Measurements from ENCODE around the gene TTC3. TPM values are rescaled to one million over a fixed set of nuclear protein-coding genes. Genes with fewer than 3 reads are reported as not detected.

Gene TTC3
- total RNA-seq, 1 donor from 2014 or later: 44.3 TPM

DNA sequence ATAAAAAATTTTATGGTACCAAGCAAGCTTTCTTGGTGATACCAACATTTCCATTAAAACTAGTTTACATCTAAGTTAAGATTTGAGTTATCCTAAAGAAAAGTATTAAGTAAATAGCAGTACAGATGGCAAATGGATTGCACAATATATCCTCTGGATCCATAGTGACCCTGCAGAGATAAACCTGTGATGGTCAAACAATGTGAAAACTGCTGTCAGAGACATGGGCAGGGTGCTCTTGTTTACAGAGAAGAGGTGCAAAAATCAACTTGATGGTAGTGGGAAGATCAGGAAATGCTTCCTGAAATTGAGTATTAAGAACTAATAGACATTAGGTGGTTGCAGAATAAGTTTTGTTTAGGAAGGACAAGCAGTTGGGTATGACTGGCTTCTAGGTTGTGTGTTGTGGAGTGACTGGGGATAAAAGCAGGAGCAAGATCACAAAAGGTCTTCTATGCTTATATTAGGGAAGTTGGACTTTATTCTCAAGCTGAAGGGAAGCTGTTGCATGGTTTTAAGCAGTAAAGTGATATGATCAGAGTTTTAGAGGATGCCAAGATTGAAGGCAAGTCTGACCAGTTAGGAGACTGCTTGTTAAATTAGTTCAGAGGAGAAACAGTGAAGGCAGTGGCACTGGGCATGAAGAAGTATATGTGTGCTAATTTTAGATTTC lies 9.9 kb downstream of the TTC3 start:
- H3K9me3 ChIP-seq (replicated peaks): peaks cover 15% of the 10 kb centered on the region
- H3K4me3 ChIP-seq: no peak overlapping the region
- H3K4me1 ChIP-seq: peaks cover 27% of the 10 kb centered on the region
- TF ChIP-seq, protein P1, sequence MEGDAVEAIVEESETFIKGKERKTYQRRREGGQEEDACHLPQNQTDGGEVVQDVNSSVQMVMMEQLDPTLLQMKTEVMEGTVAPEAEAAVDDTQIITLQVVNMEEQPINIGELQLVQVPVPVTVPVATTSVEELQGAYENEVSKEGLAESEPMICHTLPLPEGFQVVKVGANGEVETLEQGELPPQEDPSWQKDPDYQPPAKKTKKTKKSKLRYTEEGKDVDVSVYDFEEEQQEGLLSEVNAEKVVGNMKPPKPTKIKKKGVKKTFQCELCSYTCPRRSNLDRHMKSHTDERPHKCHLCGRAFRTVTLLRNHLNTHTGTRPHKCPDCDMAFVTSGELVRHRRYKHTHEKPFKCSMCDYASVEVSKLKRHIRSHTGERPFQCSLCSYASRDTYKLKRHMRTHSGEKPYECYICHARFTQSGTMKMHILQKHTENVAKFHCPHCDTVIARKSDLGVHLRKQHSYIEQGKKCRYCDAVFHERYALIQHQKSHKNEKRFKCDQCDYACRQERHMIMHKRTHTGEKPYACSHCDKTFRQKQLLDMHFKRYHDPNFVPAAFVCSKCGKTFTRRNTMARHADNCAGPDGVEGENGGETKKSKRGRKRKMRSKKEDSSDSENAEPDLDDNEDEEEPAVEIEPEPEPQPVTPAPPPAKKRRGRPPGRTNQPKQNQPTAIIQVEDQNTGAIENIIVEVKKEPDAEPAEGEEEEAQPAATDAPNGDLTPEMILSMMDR (IDR thresholded peaks at IDR 0.05; ENCODE audit: borderline replicate concordance): no peak
- no peak overlapping the region for H3K27ac ChIP-seq (replicated peaks)
- no peaks in the 10 kb centered on the region for H3K36me3 ChIP-seq
- intact Hi-C loops (cut with micrococcal nuclease): no loop called here
- H3K27me3 ChIP-seq (ENCODE audit: low read depth): no peaks in the 10 kb centered on the region
- no peak for DNase-seq

DNA sequence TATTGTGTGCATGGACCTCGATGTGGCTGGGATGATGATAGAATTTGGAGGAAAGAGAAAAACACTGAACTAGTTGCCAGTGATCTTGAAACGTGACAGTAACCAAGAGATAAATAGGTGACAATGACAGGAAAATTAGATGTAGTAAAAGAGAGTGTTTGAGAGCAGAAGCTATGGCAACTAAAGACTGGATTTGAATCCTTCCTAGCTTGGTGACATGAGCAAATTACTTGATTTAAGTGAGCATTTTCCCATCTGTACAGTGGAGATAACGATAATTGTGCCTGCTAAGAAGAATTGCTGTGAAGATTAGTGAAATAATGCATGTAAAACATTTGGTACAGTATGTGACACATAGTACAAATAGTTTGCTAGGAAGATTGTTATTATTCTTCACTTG lies 12.7 kb downstream of the TTC3 start:
- DNase-seq: no peak
- Histone ChIP-seq H3K27me3 (ENCODE audit: low read depth) (no peaks in the 10 kb centered on the region), H3K4me1 (peaks cover 27% of the 10 kb centered on the region), H3K27ac (replicated peaks) (no peak overlapping the region), H3K9me3 (replicated peaks) (no peaks in the 10 kb centered on the region), H3K4me3 (no peak overlapping the region), H3K36me3 (peaks cover 6% of the 10 kb centered on the region)
- TF ChIP-seq, protein P1 (IDR thresholded peaks at IDR 0.05; ENCODE audit: borderline replicate concordance): no peak
- intact Hi-C loops (cut with micrococcal nuclease): no loop called here

DNA sequence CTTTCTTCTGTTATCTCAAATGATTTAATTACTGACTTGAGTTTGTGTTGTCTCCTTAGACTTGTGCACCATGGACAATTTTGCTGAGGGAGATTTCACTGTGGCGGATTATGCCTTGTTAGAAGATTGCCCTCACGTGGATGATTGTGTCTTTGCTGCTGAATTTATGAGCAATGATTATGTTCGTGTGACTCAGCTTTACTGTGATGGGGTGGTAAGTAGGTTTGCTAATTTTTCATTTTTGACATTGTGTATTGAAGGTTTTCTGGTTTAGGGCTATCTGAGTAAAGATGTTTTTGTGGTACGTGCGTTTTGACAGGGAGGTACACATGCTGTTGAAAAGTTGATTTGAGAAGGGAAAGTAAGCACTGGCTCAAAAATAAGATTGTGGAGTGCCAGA lies 14.1 kb downstream of the TTC3 start:
- H3K27ac ChIP-seq (replicated peaks): no peak overlapping the region
- intact Hi-C loops (cut with micrococcal nuclease): no loop called here
- no peak for DNase-seq
- H3K36me3 ChIP-seq: peaks cover 16% of the 10 kb centered on the region
- H3K27me3 ChIP-seq (ENCODE audit: low read depth): no peaks in the 10 kb centered on the region
- TF ChIP-seq, protein P1 (IDR thresholded peaks at IDR 0.05; ENCODE audit: borderline replicate concordance): peak; percentile 49
- H3K9me3 ChIP-seq (replicated peaks): no peaks in the 10 kb centered on the region
- H3K4me1 ChIP-seq: peaks cover 24% of the 10 kb centered on the region
- no peak overlapping the region for H3K4me3 ChIP-seq

DNA sequence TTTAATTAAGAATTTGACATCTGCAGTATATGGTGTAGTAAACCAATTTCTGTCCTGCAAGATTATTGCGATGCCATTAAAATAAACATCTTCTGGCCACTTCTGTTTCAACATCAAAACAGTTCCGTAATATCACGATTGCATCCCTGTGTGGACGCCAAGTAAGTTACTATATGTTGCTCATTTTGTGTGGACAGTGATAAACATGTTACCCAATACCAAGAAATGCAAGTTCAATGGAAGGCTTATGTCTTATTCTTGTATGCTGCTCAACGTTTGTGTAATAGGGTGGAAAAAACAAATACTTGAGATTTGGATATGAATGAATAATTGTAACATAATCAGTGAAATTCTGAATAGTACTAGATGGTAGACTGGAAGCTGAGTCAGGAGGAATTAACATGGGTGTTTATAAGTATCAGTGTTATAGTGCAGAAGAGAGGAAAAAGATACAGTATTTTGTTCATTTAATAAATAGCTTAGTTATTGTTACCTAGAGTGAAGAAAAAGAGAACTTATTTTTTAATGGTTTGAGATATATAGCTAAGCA lies 15.2 kb downstream of the TTC3 start:
- no peak overlapping the region for H3K27ac ChIP-seq (replicated peaks)
- H3K4me3 ChIP-seq: no peak overlapping the region
- no peaks in the 10 kb centered on the region for H3K9me3 ChIP-seq (replicated peaks)
- intact Hi-C loops (cut with micrococcal nuclease): no loop called here
- H3K4me1 ChIP-seq: peaks cover 14% of the 10 kb centered on the region
- TF ChIP-seq, protein P1 (IDR thresholded peaks at IDR 0.05; ENCODE audit: borderline replicate concordance): no peak
- peaks cover 19% of the 10 kb centered on the region for H3K36me3 ChIP-seq
- no peak for DNase-seq
- no peaks in the 10 kb centered on the region for H3K27me3 ChIP-seq (ENCODE audit: low read depth)

DNA sequence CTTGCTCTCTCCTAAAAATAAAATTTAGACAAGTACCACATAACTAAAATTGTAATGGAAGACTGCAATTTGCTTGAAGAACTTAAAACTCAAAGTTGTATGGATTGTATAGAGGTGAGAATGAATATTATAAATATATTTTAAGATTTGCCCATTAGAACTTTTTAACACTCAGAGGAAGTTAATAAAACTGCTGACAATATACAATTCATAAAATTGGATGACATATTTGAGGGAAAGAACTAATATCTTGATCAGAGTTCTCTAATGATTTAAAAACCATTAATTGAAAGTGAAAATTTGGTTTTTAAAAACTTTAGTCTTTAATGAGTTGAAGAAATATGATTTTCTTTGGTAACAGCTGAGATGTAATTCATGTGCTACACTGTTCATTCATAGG lies 20.9 kb downstream of the TTC3 start:
- Histone ChIP-seq H3K27ac (replicated peaks) (no peak overlapping the region), H3K36me3 (peaks cover 57% of the 10 kb centered on the region), H3K4me3 (no peak overlapping the region), H3K27me3 (ENCODE audit: low read depth) (no peaks in the 10 kb centered on the region), H3K4me1 (no peaks in the 10 kb centered on the region), H3K9me3 (replicated peaks) (no peaks in the 10 kb centered on the region)
- TF ChIP-seq, protein P1 (IDR thresholded peaks at IDR 0.05; ENCODE audit: borderline replicate concordance): no peak
- no peak for DNase-seq
- intact Hi-C loops (cut with micrococcal nuclease): no loop called here
